ENCODE measurements around the gene GJA5. TPM values are rescaled to one million over a fixed set of nuclear protein-coding genes. Genes with fewer than 3 reads are reported as not detected.

The GJA5 gene
- total RNA-seq, 6 experiments from 2014 or later = 0.12 to 1.2 (median 0.56) TPM

- WGBS (ENCODE audit: insufficient coverage, low coverage, low lambda C conversion rate, missing lambda C conversion rate) = 86% methylated on average over 1 of the region's 2 CpGs
These were observed 38.3 kb downstream of the GJA5 start for GRCh38 chr1:147722124-147722523.

GRCh38 chr1:147721716-147722115 is 38.7 kb downstream of the GJA5 start:
- no CpG with 5 or more reads among the region's 1 CpG for WGBS (ENCODE audit: insufficient coverage, low coverage, low lambda C conversion rate, missing lambda C conversion rate)
- Histone ChIP-seq H3K4me1 (peaks cover 0 to 4% (median 0%) of the 10 kb centered on the region in 4 donors), H3K27me3 (no peaks in the 10 kb centered on the region), H3K27ac (no peak overlapping the region), H3K36me3 (no peaks in the 10 kb centered on the region), H3K9me3 (no peaks in the 10 kb centered on the region), H3K4me3 (no peak overlapping the region)
- no peak for DNase-seq
- TF ChIP-seq POLR2A (IDR thresholded peaks at IDR 0.05) = no peak
- TF ChIP-seq, protein P1, sequence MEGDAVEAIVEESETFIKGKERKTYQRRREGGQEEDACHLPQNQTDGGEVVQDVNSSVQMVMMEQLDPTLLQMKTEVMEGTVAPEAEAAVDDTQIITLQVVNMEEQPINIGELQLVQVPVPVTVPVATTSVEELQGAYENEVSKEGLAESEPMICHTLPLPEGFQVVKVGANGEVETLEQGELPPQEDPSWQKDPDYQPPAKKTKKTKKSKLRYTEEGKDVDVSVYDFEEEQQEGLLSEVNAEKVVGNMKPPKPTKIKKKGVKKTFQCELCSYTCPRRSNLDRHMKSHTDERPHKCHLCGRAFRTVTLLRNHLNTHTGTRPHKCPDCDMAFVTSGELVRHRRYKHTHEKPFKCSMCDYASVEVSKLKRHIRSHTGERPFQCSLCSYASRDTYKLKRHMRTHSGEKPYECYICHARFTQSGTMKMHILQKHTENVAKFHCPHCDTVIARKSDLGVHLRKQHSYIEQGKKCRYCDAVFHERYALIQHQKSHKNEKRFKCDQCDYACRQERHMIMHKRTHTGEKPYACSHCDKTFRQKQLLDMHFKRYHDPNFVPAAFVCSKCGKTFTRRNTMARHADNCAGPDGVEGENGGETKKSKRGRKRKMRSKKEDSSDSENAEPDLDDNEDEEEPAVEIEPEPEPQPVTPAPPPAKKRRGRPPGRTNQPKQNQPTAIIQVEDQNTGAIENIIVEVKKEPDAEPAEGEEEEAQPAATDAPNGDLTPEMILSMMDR (IDR thresholded peaks at IDR 0.05) = no peak
- no peak for ATAC-seq
- intact Hi-C loops (cut with DNase I) = no loop called here

More at GRCh38 chr1:147722124-147722523, 38.3 kb downstream of the GJA5 start:
- no peak for DNase-seq
- intact Hi-C loops (cut with DNase I) = no loop called here
- no peak for ATAC-seq
- no peaks in the 10 kb centered on the region for H3K36me3 ChIP-seq
- H3K27me3 ChIP-seq = no peaks in the 10 kb centered on the region
- H3K4me1 ChIP-seq = peaks cover 0 to 4% (median 0%) of the 10 kb centered on the region in 4 donors
- H3K27ac ChIP-seq = no peak overlapping the region
- H3K4me3 ChIP-seq = no peak overlapping the region
- TF ChIP-seq POLR2A (IDR thresholded peaks at IDR 0.05) = no peak
- TF ChIP-seq, protein P1 (IDR thresholded peaks at IDR 0.05) = no peak
- no peaks in the 10 kb centered on the region for H3K9me3 ChIP-seq

DNA sequence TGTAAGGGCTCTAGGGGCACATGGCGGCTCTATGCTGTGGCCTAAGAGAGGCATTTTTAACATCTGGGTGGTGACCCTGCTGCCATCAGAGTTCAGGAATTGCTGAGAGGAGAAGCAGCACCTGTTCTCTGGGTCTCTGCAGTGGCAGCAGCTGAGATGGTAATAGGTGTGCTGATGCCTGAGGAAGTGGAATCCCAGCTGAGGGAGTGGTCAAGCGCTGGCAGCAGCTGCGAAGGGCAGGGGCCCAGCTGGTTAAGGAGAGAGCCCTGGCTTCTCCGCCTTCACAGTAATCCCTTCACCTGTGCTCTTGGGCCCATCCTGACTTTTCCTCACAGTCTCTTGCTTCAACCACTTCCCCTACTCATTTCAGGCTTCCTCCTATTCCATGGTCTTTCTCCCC is 39.8 kb downstream of the GJA5 start:
- no peaks in the 10 kb centered on the region for H3K36me3 ChIP-seq
- H3K9me3 ChIP-seq = no peaks in the 10 kb centered on the region
- DNase-seq (no peak), ATAC-seq (no peak)
- no peak for TF ChIP-seq POLR2A (IDR thresholded peaks at IDR 0.05)
- TF ChIP-seq, protein P1 (IDR thresholded peaks at IDR 0.05) = no peak
- intact Hi-C loops (cut with DNase I) = no loop called here
- peaks cover 0 to 4% (median 0%) of the 10 kb centered on the region in 4 donors for H3K4me1 ChIP-seq
- no peak overlapping the region for H3K27ac ChIP-seq
- WGBS (ENCODE audit: insufficient coverage, low coverage, low lambda C conversion rate, missing lambda C conversion rate) = no CpG with 5 or more reads among the region's 4 CpGs
- no peak overlapping the region for H3K4me3 ChIP-seq
- H3K27me3 ChIP-seq = no peaks in the 10 kb centered on the region

- H3K9me3 ChIP-seq = no peaks in the 10 kb centered on the region
- no peak overlapping the region for H3K27ac ChIP-seq
- no peak for TF ChIP-seq POLR2A (IDR thresholded peaks at IDR 0.05)
- TF ChIP-seq, protein P1 (IDR thresholded peaks at IDR 0.05) = no peak
- 31% methylated on average over 7 of the region's 7 CpGs for WGBS (ENCODE audit: insufficient coverage, low coverage, low lambda C conversion rate, missing lambda C conversion rate)
- peak in 1 of 4 donors; percentile 35 for ATAC-seq
- peaks cover 0 to 4% (median 0%) of the 10 kb centered on the region in 4 donors for H3K4me1 ChIP-seq
- no peaks in the 10 kb centered on the region for H3K36me3 ChIP-seq
- DNase-seq = no peak
- H3K4me3 ChIP-seq = no peak overlapping the region
- no peaks in the 10 kb centered on the region for H3K27me3 ChIP-seq
- intact Hi-C loops (cut with DNase I) = no loop called here
These were observed 40.6 kb downstream of the GJA5 start for GRCh38 chr1:147719711-147720225.

All from right lobe of liver (tissue), 6 donors.